Measurements from ENCODE around the gene LRRC10B.

The LRRC10B gene

GRCh38 chr11:61518032-61518795, 9.7 kb downstream of the LRRC10B start:
- H3K9ac ChIP-seq (ENCODE audit: low read length in 2 of 2), result no peak overlapping the region
- no peaks in the 10 kb centered on the region for H3K36me3 ChIP-seq (ENCODE audit: control insufficient read depth in 2 of 2, insufficient read depth in 2 of 2, low read length in 2 of 2)
- H3K4me1 ChIP-seq (ENCODE audit: control insufficient read depth, insufficient read depth, low read length), result peaks cover 20% of the 10 kb centered on the region
- no peaks in the 10 kb centered on the region for H3K27me3 ChIP-seq (ENCODE audit: control insufficient read depth in 1 of 2, insufficient read depth in 2 of 2, low read length in 2 of 2)
- no peaks in the 10 kb centered on the region for H3K9me3 ChIP-seq (ENCODE audit: control insufficient read depth in 2 of 2, low read length in 2 of 2)
- no peak overlapping the region for H3K4me3 ChIP-seq (ENCODE audit: low read length in 2 of 2)
- no peak overlapping the region for H3K27ac ChIP-seq (ENCODE audit: low read length)

GRCh38 chr11:61522881-61523280, 14.3 kb downstream of the LRRC10B start:
- H3K27me3 ChIP-seq (ENCODE audit: control insufficient read depth in 1 of 2, insufficient read depth in 2 of 2, low read length in 2 of 2), result peaks cover 0 to 3% of the 10 kb centered on the region in 2 donors
- H3K9ac ChIP-seq (ENCODE audit: low read length in 2 of 2), result no peak overlapping the region
- H3K27ac ChIP-seq (ENCODE audit: low read length), result no peak overlapping the region
- no peak overlapping the region for H3K4me3 ChIP-seq (ENCODE audit: low read length in 2 of 2)
- H3K9me3 ChIP-seq (ENCODE audit: control insufficient read depth in 2 of 2, low read length in 2 of 2), result no peaks in the 10 kb centered on the region
- no peaks in the 10 kb centered on the region for H3K4me1 ChIP-seq (ENCODE audit: control insufficient read depth, insufficient read depth, low read length)
- no peaks in the 10 kb centered on the region for H3K36me3 ChIP-seq (ENCODE audit: control insufficient read depth in 2 of 2, insufficient read depth in 2 of 2, low read length in 2 of 2)

- no peaks in the 10 kb centered on the region for H3K4me1 ChIP-seq (ENCODE audit: control insufficient read depth, insufficient read depth, low read length)
- peaks cover 0 to 3% of the 10 kb centered on the region in 2 donors for H3K27me3 ChIP-seq (ENCODE audit: control insufficient read depth in 1 of 2, insufficient read depth in 2 of 2, low read length in 2 of 2)
- H3K27ac ChIP-seq (ENCODE audit: low read length), result no peak overlapping the region
- no peaks in the 10 kb centered on the region for H3K36me3 ChIP-seq (ENCODE audit: control insufficient read depth in 2 of 2, insufficient read depth in 2 of 2, low read length in 2 of 2)
- no peaks in the 10 kb centered on the region for H3K9me3 ChIP-seq (ENCODE audit: control insufficient read depth in 2 of 2, low read length in 2 of 2)
- no peak overlapping the region for H3K4me3 ChIP-seq (ENCODE audit: low read length in 2 of 2)
- no peak overlapping the region for H3K9ac ChIP-seq (ENCODE audit: low read length in 2 of 2)
Observed at GRCh38 chr11:61524446-61524845, 15.9 kb downstream of the LRRC10B start.

GRCh38 chr11:61524963-61525587, 16.5 kb downstream of the LRRC10B start:
- no peak overlapping the region for H3K9ac ChIP-seq (ENCODE audit: low read length in 2 of 2)
- peaks cover 0 to 5% of the 10 kb centered on the region in 2 donors for H3K27me3 ChIP-seq (ENCODE audit: control insufficient read depth in 1 of 2, insufficient read depth in 2 of 2, low read length in 2 of 2)
- no peaks in the 10 kb centered on the region for H3K9me3 ChIP-seq (ENCODE audit: control insufficient read depth in 2 of 2, low read length in 2 of 2)
- H3K36me3 ChIP-seq (ENCODE audit: control insufficient read depth in 2 of 2, insufficient read depth in 2 of 2, low read length in 2 of 2), result no peaks in the 10 kb centered on the region
- H3K4me3 ChIP-seq (ENCODE audit: low read length in 2 of 2), result no peak overlapping the region
- H3K27ac ChIP-seq (ENCODE audit: low read length), result no peak overlapping the region
- H3K4me1 ChIP-seq (ENCODE audit: control insufficient read depth, insufficient read depth, low read length), result no peaks in the 10 kb centered on the region

GRCh38 chr11:61526229-61526628, 17.7 kb downstream of the LRRC10B start:
- H3K4me1 ChIP-seq (ENCODE audit: control insufficient read depth, insufficient read depth, low read length), result no peaks in the 10 kb centered on the region
- H3K27me3 ChIP-seq (ENCODE audit: control insufficient read depth in 1 of 2, insufficient read depth in 2 of 2, low read length in 2 of 2), result peaks cover 0 to 5% of the 10 kb centered on the region in 2 donors
- H3K27ac ChIP-seq (ENCODE audit: low read length), result no peak overlapping the region
- H3K9me3 ChIP-seq (ENCODE audit: control insufficient read depth in 2 of 2, low read length in 2 of 2), result no peaks in the 10 kb centered on the region
- no peak overlapping the region for H3K4me3 ChIP-seq (ENCODE audit: low read length in 2 of 2)
- no peaks in the 10 kb centered on the region for H3K36me3 ChIP-seq (ENCODE audit: control insufficient read depth in 2 of 2, insufficient read depth in 2 of 2, low read length in 2 of 2)
- H3K9ac ChIP-seq (ENCODE audit: low read length in 2 of 2), result no peak overlapping the region

GRCh38 chr11:61526956-61527731, 18.6 kb downstream of the LRRC10B start:
- no peak overlapping the region for H3K27ac ChIP-seq (ENCODE audit: low read length)
- H3K36me3 ChIP-seq (ENCODE audit: control insufficient read depth in 2 of 2, insufficient read depth in 2 of 2, low read length in 2 of 2), result no peaks in the 10 kb centered on the region
- no peaks in the 10 kb centered on the region for H3K9me3 ChIP-seq (ENCODE audit: control insufficient read depth in 2 of 2, low read length in 2 of 2)
- H3K4me1 ChIP-seq (ENCODE audit: control insufficient read depth, insufficient read depth, low read length), result no peaks in the 10 kb centered on the region
- H3K9ac ChIP-seq (ENCODE audit: low read length in 2 of 2), result no peak overlapping the region
- peaks cover 0 to 5% of the 10 kb centered on the region in 2 donors for H3K27me3 ChIP-seq (ENCODE audit: control insufficient read depth in 1 of 2, insufficient read depth in 2 of 2, low read length in 2 of 2)
- H3K4me3 ChIP-seq (ENCODE audit: low read length in 2 of 2), result no peak overlapping the region

GRCh38 chr11:61528114-61528513, 19.6 kb downstream of the LRRC10B start:
- Histone ChIP-seq H3K9me3 (ENCODE audit: control insufficient read depth in 2 of 2, low read length in 2 of 2) (no peaks in the 10 kb centered on the region), H3K27ac (ENCODE audit: low read length) (no peak overlapping the region), H3K4me3 (ENCODE audit: low read length in 2 of 2) (no peak overlapping the region), H3K36me3 (ENCODE audit: control insufficient read depth in 2 of 2, insufficient read depth in 2 of 2, low read length in 2 of 2) (no peaks in the 10 kb centered on the region), H3K9ac (ENCODE audit: low read length in 2 of 2) (no peak overlapping the region), H3K4me1 (ENCODE audit: control insufficient read depth, insufficient read depth, low read length) (no peaks in the 10 kb centered on the region), H3K27me3 (ENCODE audit: control insufficient read depth in 1 of 2, insufficient read depth in 2 of 2, low read length in 2 of 2) (peaks cover 0 to 10% of the 10 kb centered on the region in 2 donors)

- no peak overlapping the region for H3K27ac ChIP-seq (ENCODE audit: low read length)
- H3K36me3 ChIP-seq (ENCODE audit: control insufficient read depth in 2 of 2, insufficient read depth in 2 of 2, low read length in 2 of 2), result no peaks in the 10 kb centered on the region
- H3K9ac ChIP-seq (ENCODE audit: low read length in 2 of 2), result no peak overlapping the region
- peaks cover 0 to 18% of the 10 kb centered on the region in 2 donors for H3K27me3 ChIP-seq (ENCODE audit: control insufficient read depth in 1 of 2, insufficient read depth in 2 of 2, low read length in 2 of 2)
- H3K9me3 ChIP-seq (ENCODE audit: control insufficient read depth in 2 of 2, low read length in 2 of 2), result no peaks in the 10 kb centered on the region
- H3K4me3 ChIP-seq (ENCODE audit: low read length in 2 of 2), result no peak overlapping the region
- no peaks in the 10 kb centered on the region for H3K4me1 ChIP-seq (ENCODE audit: control insufficient read depth, insufficient read depth, low read length)
Observed at GRCh38 chr11:61529537-61530225, 21.1 kb downstream of the LRRC10B start.

- Histone ChIP-seq H3K9me3 (ENCODE audit: control insufficient read depth in 2 of 2, low read length in 2 of 2) (no peaks in the 10 kb centered on the region), H3K4me1 (ENCODE audit: control insufficient read depth, insufficient read depth, low read length) (no peaks in the 10 kb centered on the region), H3K27ac (ENCODE audit: low read length) (no peak overlapping the region), H3K9ac (ENCODE audit: low read length in 2 of 2) (no peak overlapping the region), H3K4me3 (ENCODE audit: low read length in 2 of 2) (no peak overlapping the region), H3K36me3 (ENCODE audit: control insufficient read depth in 2 of 2, insufficient read depth in 2 of 2, low read length in 2 of 2) (no peaks in the 10 kb centered on the region), H3K27me3 (ENCODE audit: control insufficient read depth in 1 of 2, insufficient read depth in 2 of 2, low read length in 2 of 2) (peaks cover 0 to 15% of the 10 kb centered on the region in 2 donors)
Observed at GRCh38 chr11:61531044-61531443, 22.5 kb downstream of the LRRC10B start.

Measured in stomach smooth muscle (tissue), 2 donors.